A673 (cell line): ENCODE results near the gene ADCY5.

Experiments
- CTCF ChIP-seq: fragments of 300-800, 200-600 bp; sonication (generic); conservative IDR thresholded peaks from 2 replicates; pipeline ENCODE4 v1.5.1; 2017; ENCODE audit warnings: low read depth, mild to moderate bottlenecking, antibody characterized with exemption, low read length, moderate library complexity, mixed read lengths
- EZH2 ChIP-seq: fragments of 200-600 bp; sonication (generic); IDR thresholded peaks from 2 replicates; pipeline ENCODE4 v1.6.1; 2017; ENCODE audit warnings: borderline replicate concordance, low read depth, mild to moderate bottlenecking, mixed read lengths, antibody characterized with exemption, low read length; ENCODE audit not compliant: poor library complexity, severe bottlenecking

GRCh38 chr3:123471106-123471505 lies 22.2 kb upstream of the ADCY5 start:
- TF ChIP-seq CTCF (no peak), EZH2 (no peak)
